KMS-11 (cell line): ENCODE measurements around the gene MBNL1.

Source experiments
- H2AFZ ChIP-seq: fragments of 200-600 bp; sonication (generic); 2 replicates; pipeline ENCODE4 v1.6.1; 2016; ENCODE audit warnings: antibody characterized with exemption, mixed run types, low read depth
- H3K27ac ChIP-seq: fragments of 200-600 bp; sonication (generic); 2 replicates; pipeline ENCODE4 v1.6.1; 2016; ENCODE audit warnings: mild to moderate bottlenecking, mixed run types
- H3K27me3 ChIP-seq: fragments of 200-600 bp; sonication (generic); 2 replicates; pipeline ENCODE4 v1.6.1; 2017; ENCODE audit warnings: mild to moderate bottlenecking, low read depth, mixed run types, moderate library complexity; ENCODE audit not compliant: insufficient read depth
- H3K36me3 ChIP-seq: fragments of 200-600 bp; sonication (generic); 2 replicates; pipeline ENCODE4 v1.6.1; 2017; ENCODE audit warnings: mild to moderate bottlenecking, mixed run types; ENCODE audit not compliant: insufficient read depth
- H3K4me1 ChIP-seq: fragments of 200-600 bp; sonication (generic); 2 replicates; pipeline ENCODE4 v1.6.1; 2016; ENCODE audit warnings: mild to moderate bottlenecking, low read depth, mixed run types; ENCODE audit not compliant: poor library complexity, severe bottlenecking
- H3K4me2 ChIP-seq: fragments of 200-600 bp; sonication (generic); 2 replicates; pipeline ENCODE4 v1.7.0; 2016; ENCODE audit warnings: mild to moderate bottlenecking, mixed run types
- H3K4me3 ChIP-seq: fragments of 200-600 bp; sonication (generic); IDR thresholded peaks from 2 replicates; pipeline ENCODE4 v1.6.1; 2017; ENCODE audit warnings: low read depth, low read length, mixed read lengths; ENCODE audit not compliant: insufficient read depth
- H3K79me2 ChIP-seq: fragments of 200-600 bp; sonication (generic); 2 replicates; pipeline ENCODE4 v1.6.1; 2016; ENCODE audit warnings: low read depth, mixed run types; ENCODE audit not compliant: insufficient read depth
- H3K9ac ChIP-seq: fragments of 200-600 bp; sonication (generic); 2 replicates; pipeline ENCODE4 v1.6.1; 2016; ENCODE audit warnings: mild to moderate bottlenecking, mixed run types
- H4K20me1 ChIP-seq: fragments of 200-600 bp; sonication (generic); 2 replicates; pipeline ENCODE4 v1.6.1; 2016; ENCODE audit warnings: mild to moderate bottlenecking, mixed run types; ENCODE audit not compliant: insufficient read depth
- CTCF ChIP-seq: fragments of 200-600 bp; sonication (generic); conservative IDR thresholded peaks from 2 replicates; pipeline ENCODE4 v1.6.1; 2017; ENCODE audit warnings: low read depth, mild to moderate bottlenecking, antibody characterized with exemption, low read length, moderate library complexity, mixed read lengths

Gene MBNL1

DNA sequence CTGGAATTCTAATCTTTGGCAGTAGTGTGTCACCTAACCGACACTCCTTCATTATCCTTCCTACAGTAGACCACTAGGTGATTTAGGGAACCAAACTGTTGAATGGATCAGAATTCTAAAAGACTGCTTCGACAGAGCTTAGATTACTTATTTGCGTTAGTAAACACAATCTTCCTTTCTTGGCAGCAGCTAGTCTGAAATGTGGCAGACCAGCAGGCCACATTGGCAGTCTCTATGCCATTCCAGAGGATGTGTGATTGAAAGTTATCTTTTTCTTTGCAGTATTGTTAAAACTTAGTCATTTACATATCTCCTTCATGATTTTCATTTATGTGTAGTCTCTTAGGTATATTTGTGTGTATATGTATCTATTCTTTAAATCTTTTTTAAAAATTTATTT lies 23.6 kb downstream of the MBNL1 start:
- Histone ChIP-seq H3K36me3 (peaks cover 8% of the 10 kb centered on the region; the same call in 1 of the 2 replicates), H3K27ac (peak overlapping the region; percentile 34; the same call in 1 of the 2 replicates), H3K4me1 (peaks cover 100% of the 10 kb centered on the region), H3K27me3 (no peaks in the 10 kb centered on the region), H3K9ac (peak overlapping the region; percentile 1; the same call in 1 of the 2 replicates), H3K4me2 (peak overlapping the region; percentile 44), H3K4me3 (no peak overlapping the region), H4K20me1 (peaks cover 96% of the 10 kb centered on the region), H3K79me2 (peaks cover 100% of the 10 kb centered on the region), H2AFZ (no peak overlapping the region)
- TF ChIP-seq CTCF, result no peak

DNA sequence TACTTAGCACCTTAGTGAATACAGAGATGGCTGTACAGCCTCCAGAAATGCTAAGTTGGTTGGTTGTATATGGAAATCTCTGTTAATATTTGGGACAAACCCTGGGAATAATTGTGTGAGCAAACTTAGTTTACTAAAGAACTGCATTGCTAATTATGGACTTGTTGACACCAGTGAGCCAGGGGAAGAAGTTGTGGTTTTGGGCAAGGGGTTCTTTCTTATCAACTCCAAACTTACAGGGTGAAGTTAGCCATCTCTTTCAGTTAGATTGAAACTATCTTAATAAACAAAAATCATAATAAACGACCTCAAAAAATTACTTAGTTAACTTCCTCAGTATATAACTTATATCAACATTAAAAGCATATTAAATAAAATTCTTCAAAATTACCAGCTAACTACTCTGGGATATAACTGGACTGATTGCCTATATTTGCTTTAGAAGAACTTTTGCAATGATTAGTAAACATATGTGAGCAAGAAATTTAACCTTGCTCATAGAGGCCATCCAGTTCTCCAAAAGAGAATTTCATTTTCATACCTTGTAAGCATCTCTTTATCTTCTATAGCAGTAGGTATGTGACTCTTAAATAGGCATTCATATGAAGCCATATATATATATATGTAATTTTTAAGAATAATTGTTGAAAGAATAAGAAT lies 24.7 kb downstream of the MBNL1 start:
- H3K4me1 ChIP-seq, result peaks cover 100% of the 10 kb centered on the region

DNA sequence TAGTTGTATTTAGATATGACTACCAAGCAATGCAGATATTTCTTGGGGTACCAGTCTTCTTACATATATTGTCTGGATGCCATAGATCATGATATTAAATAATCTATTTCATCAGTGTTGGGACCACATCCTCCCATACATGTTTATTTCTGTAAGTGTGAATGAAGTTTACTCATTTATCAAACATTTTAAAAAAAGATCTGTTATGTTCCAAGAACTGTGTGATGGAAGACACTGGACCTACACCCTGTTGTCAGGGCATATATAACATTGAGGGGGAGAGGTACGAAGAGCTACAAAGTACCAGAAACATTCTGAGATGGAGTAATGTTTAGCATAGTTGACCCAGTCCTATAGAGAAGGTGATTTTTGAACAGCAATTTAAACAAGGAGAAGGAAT lies 26.6 kb downstream of the MBNL1 start:
- TF ChIP-seq CTCF, result no peak
- H3K4me1 ChIP-seq, result peaks cover 100% of the 10 kb centered on the region

More for the DNA sequence above, 24.7 kb downstream of the MBNL1 start:
- Histone ChIP-seq H3K79me2 (peaks cover 100% of the 10 kb centered on the region), H3K4me3 (no peak overlapping the region), H3K27me3 (no peaks in the 10 kb centered on the region), H4K20me1 (peaks cover 97% of the 10 kb centered on the region), H3K36me3 (peaks cover 8% of the 10 kb centered on the region; the same call in 1 of the 2 replicates), H2AFZ (no peak overlapping the region), H3K27ac (peak overlapping the region; percentile 34), H3K4me2 (peak overlapping the region; percentile 49), H3K9ac (no peak overlapping the region)
- TF ChIP-seq CTCF, result no peak

GRCh38 chr3:152295806-152296205 lies 27.1 kb downstream of the MBNL1 start:
- Histone ChIP-seq H3K9ac (no peak overlapping the region), H3K27ac (peak overlapping the region; percentile 5; the same call in 1 of the 2 replicates), H3K27me3 (no peaks in the 10 kb centered on the region), H3K4me3 (no peak overlapping the region), H3K36me3 (peaks cover 10% of the 10 kb centered on the region; the same call in 1 of the 2 replicates), H3K4me2 (peak overlapping the region; percentile 60; the same call in 1 of the 2 replicates), H3K79me2 (peaks cover 100% of the 10 kb centered on the region), H3K4me1 (peaks cover 100% of the 10 kb centered on the region), H4K20me1 (peaks cover 96% of the 10 kb centered on the region), H2AFZ (no peak overlapping the region)
- TF ChIP-seq CTCF, result no peak

More for the DNA sequence above, 26.6 kb downstream of the MBNL1 start:
- H2AFZ ChIP-seq, result no peak overlapping the region
- no peak overlapping the region for H3K4me3 ChIP-seq
- H3K4me2 ChIP-seq, result peak overlapping the region; percentile 60
- H3K27me3 ChIP-seq, result no peaks in the 10 kb centered on the region
- H3K36me3 ChIP-seq, result peaks cover 6% of the 10 kb centered on the region; the same call in 1 of the 2 replicates
- peak overlapping the region; percentile 5 for H3K27ac ChIP-seq
- H3K9ac ChIP-seq, result no peak overlapping the region
- H3K79me2 ChIP-seq, result peaks cover 100% of the 10 kb centered on the region
- H4K20me1 ChIP-seq, result peaks cover 96% of the 10 kb centered on the region
